Measurements from ENCODE around the gene SOAT2.

Gene SOAT2

GRCh38 chr12:53065975-53066931, 37.0 kb upstream of the SOAT2 start:
- H3K4me3 ChIP-seq (ENCODE audit: low read length): no peak overlapping the region
- DNase-seq (ENCODE audit: low read depth): peak; percentile 74
- peak; percentile 84 for TF ChIP-seq CTCF (IDR thresholded peaks at IDR 0.05; ENCODE audit: insufficient read depth, low read depth, low read length, missing control alignments)

DNA sequence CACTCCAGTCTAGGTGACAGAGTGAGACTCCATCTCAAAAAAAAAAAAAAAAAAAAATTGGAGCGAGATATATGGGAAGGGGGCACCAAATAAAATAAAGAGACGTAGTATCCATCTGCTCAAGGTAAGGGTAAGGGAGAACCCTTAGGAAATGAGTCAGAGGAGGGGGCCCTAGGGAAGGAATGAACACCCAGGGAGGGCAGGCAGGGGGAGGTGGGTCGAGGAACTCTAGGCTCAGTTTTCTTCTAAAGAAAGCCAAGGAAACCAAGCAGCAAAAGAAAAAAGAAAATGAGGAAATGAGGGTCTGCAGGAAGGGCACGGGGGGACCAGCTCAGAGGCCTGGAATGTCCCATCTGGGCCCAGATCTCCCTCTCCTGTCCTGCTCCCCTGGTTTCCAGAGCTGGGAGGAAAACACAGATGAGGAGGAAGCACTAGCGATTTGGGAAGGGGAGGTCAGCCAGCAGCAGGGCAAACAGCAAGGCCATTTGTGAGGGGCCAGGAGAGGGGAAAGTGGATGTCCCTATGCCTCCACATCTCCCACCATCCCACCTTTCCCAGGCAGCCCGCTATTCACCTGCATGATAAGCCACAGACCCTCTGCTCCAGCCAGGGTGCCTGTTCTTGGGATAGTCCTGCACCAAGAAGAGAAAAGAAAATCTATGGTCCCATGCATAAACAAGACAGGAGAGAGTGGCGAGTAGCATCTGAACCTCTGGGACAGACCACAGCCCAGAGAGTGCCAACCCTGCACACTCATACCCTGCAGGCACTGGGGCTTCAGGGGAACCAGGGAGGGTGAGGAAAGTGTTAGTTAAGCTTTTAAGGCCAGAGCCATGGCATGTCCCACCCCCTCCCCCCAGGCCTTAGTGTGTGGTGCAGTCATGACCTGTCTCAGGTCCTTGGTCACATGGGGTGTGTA, 36.0 kb upstream of the SOAT2 start:
- no peak for DNase-seq (ENCODE audit: low read depth)
- TF ChIP-seq CTCF (IDR thresholded peaks at IDR 0.05; ENCODE audit: insufficient read depth, low read depth, low read length, missing control alignments): no peak
- no peak overlapping the region for H3K4me3 ChIP-seq (ENCODE audit: low read length)

DNA sequence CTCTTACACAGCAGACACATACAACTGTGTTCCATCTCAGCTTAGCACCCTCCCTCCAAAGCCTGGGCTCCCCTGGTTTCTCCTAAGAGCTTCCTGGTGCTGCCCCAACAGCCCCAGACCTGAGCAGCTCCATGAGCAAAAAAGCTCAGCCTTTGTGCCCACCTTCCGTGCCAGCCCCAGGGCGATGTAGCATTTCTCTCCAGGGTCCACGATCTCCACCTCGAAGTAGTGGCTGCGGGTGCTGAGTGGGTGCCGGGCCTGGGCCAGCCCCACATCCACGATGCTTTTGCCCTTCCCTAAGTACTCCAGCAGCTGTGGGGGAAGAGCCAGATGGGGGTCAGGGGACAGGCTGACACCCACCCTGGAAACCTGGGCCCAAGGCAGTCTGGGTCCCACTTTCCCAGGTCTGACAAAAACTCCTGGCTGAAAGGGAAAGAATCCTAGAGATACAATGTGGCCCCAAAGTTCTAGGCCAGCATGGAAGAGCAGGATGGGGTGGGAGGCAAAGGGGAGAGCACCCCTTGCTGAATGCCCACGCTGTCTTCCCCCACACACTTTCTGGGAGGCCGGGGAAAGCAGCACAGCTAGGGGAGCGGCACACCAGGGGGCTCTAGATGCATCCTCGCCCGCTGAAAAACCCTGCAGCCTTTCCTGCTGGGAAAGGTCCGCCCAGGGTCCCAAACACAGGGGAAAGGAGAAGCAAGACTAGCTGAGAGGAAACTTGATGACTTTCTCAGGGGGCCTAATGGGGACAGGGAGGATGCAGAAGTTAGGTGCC, 35.1 kb upstream of the SOAT2 start:
- TF ChIP-seq CTCF (IDR thresholded peaks at IDR 0.05; ENCODE audit: insufficient read depth, low read depth, low read length, missing control alignments): no peak
- no peak for DNase-seq (ENCODE audit: low read depth)
- no peak overlapping the region for H3K4me3 ChIP-seq (ENCODE audit: low read length)

DNA sequence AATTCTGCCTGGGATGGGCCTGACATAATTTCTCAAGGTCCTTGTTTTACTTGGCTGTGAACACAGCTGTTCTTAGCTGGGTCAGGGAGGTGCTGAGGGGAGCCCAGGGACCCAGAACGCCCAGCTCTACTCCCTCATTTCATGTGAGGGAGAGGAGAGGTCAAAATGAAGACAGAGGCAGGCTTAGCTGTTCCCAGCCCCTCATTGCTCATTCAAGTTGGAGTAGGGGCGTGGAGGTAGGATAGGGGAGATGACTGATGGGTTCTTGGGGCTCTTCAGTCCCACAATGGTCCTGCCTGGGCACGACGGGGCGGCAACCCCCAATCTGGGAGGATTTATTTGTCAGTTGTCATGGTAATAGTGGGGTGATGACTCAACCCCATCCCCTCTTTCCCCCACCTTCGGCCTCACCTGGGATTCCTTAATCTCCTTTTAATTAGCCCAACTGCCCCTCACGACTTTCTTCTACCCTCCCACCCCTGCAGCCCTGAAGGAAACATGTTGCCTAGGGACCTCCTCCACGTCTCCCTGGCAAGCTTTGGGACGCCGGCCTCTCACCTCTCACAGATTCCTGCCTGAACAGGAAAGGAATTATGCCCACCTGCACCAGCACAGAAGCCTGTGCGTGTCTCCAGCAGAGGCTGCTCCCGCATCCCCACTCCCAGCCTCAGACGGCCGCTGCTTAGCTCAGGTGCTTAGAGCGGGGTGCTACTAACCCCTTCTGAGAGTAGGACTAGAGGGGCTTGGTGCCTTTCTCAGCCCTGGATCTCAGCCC, 34.3 kb upstream of the SOAT2 start:
- no peak overlapping the region for H3K4me3 ChIP-seq (ENCODE audit: low read length)
- no peak for DNase-seq (ENCODE audit: low read depth)
- no peak for TF ChIP-seq CTCF (IDR thresholded peaks at IDR 0.05; ENCODE audit: insufficient read depth, low read depth, low read length, missing control alignments)

- no peak for TF ChIP-seq CTCF (IDR thresholded peaks at IDR 0.05; ENCODE audit: insufficient read depth, low read depth, low read length, missing control alignments)
- no peak overlapping the region for H3K4me3 ChIP-seq (ENCODE audit: low read length)
- no peak for DNase-seq (ENCODE audit: low read depth)
Measured at GRCh38 chr12:53069621-53070410, 33.5 kb upstream of the SOAT2 start.
